Measurements from ENCODE around the gene KLHDC8B.

The KLHDC8B gene

GRCh38 chr3:49161808-49162530 is 9.4 kb upstream of the KLHDC8B start:
- TF ChIP-seq EZH2 (optimal IDR thresholded peaks at IDR 0.05; ENCODE audit: low read depth, low read length) (no peak), CTCF (IDR thresholded peaks at IDR 0.05; ENCODE audit: low read length) (no peak), EZH2phosphoT487 (IDR thresholded peaks at IDR 0.05; ENCODE audit: low read length) (no peak)
- H3K4me1 ChIP-seq (ENCODE audit: low read length): peaks cover 5% of the 10 kb centered on the region; the same call in 1 of the 2 replicates
- no peak overlapping the region for H3K4me2 ChIP-seq (ENCODE audit: low read depth, low read length)
- DNase-seq: no peak
- no peak overlapping the region for H3K27ac ChIP-seq (ENCODE audit: low read length)
- no peaks in the 10 kb centered on the region for H3K27me3 ChIP-seq (replicated peaks; ENCODE audit: insufficient read depth, low read length)
- peaks cover 15% of the 10 kb centered on the region for H3K79me2 ChIP-seq (ENCODE audit: low read length)
- H3K9me3 ChIP-seq (replicated peaks; ENCODE audit: insufficient read depth, low read length): no peaks in the 10 kb centered on the region
- H2AFZ ChIP-seq (ENCODE audit: low read length): no peak overlapping the region
- H3K4me3 ChIP-seq (ENCODE audit: low read length): no peak overlapping the region
- H3K9ac ChIP-seq (ENCODE audit: low read length): no peak overlapping the region
- 0 out of 2 replicates have a peak, but pooled peaks cover 3% of the 10 kb centered on the region for H3F3A ChIP-seq (ENCODE audit: insufficient read depth, low read length)
- H3K36me3 ChIP-seq (replicated peaks; ENCODE audit: insufficient read depth, low read length): no peaks in the 10 kb centered on the region; the same call in 1 of the 2 replicates
- H3K9me2 ChIP-seq (replicated peaks; ENCODE audit: insufficient read depth, low read length): no peaks in the 10 kb centered on the region
- H4K20me1 ChIP-seq (ENCODE audit: insufficient read depth, low read length): no peaks in the 10 kb centered on the region

GRCh38 chr3:49162751-49163419 is 8.5 kb upstream of the KLHDC8B start:
- no peak overlapping the region for H3K27ac ChIP-seq (ENCODE audit: low read length)
- no peaks in the 10 kb centered on the region; the same call in 1 of the 2 replicates for H3K36me3 ChIP-seq (replicated peaks; ENCODE audit: insufficient read depth, low read length)
- H4K20me1 ChIP-seq (ENCODE audit: insufficient read depth, low read length): no peaks in the 10 kb centered on the region
- H3K9me2 ChIP-seq (replicated peaks; ENCODE audit: insufficient read depth, low read length): no peaks in the 10 kb centered on the region
- peaks cover 15% of the 10 kb centered on the region for H3K79me2 ChIP-seq (ENCODE audit: low read length)
- no peak overlapping the region for H3K4me2 ChIP-seq (ENCODE audit: low read depth, low read length)
- TF ChIP-seq CTCF (IDR thresholded peaks at IDR 0.05; ENCODE audit: low read length): no peak
- no peak for TF ChIP-seq EZH2phosphoT487 (IDR thresholded peaks at IDR 0.05; ENCODE audit: low read length)
- no peak for TF ChIP-seq EZH2 (optimal IDR thresholded peaks at IDR 0.05; ENCODE audit: low read depth, low read length)
- H3F3A ChIP-seq (ENCODE audit: insufficient read depth, low read length): 0 out of 2 replicates have a peak, but pooled peaks cover 3% of the 10 kb centered on the region
- no peak for DNase-seq
- H2AFZ ChIP-seq (ENCODE audit: low read length): no peak overlapping the region
- no peak overlapping the region for H3K4me3 ChIP-seq (ENCODE audit: low read length)
- no peak overlapping the region for H3K9ac ChIP-seq (ENCODE audit: low read length)
- H3K9me3 ChIP-seq (replicated peaks; ENCODE audit: insufficient read depth, low read length): no peaks in the 10 kb centered on the region
- H3K4me1 ChIP-seq (ENCODE audit: low read length): peaks cover 5% of the 10 kb centered on the region; the same call in 1 of the 2 replicates
- H3K27me3 ChIP-seq (replicated peaks; ENCODE audit: insufficient read depth, low read length): no peaks in the 10 kb centered on the region

GRCh38 chr3:49163609-49164008 is 7.8 kb upstream of the KLHDC8B start:
- no peaks in the 10 kb centered on the region for H3K9me3 ChIP-seq (replicated peaks; ENCODE audit: insufficient read depth, low read length)
- H3K4me3 ChIP-seq (ENCODE audit: low read length): no peak overlapping the region
- peaks cover 5% of the 10 kb centered on the region; the same call in 1 of the 2 replicates for H3K4me1 ChIP-seq (ENCODE audit: low read length)
- no peaks in the 10 kb centered on the region for H3K27me3 ChIP-seq (replicated peaks; ENCODE audit: insufficient read depth, low read length)
- H2AFZ ChIP-seq (ENCODE audit: low read length): no peak overlapping the region
- H4K20me1 ChIP-seq (ENCODE audit: insufficient read depth, low read length): no peaks in the 10 kb centered on the region
- H3K36me3 ChIP-seq (replicated peaks; ENCODE audit: insufficient read depth, low read length): no peaks in the 10 kb centered on the region; the same call in 1 of the 2 replicates
- no peak overlapping the region for H3K27ac ChIP-seq (ENCODE audit: low read length)
- H3K4me2 ChIP-seq (ENCODE audit: low read depth, low read length): no peak overlapping the region
- no peaks in the 10 kb centered on the region for H3K9me2 ChIP-seq (replicated peaks; ENCODE audit: insufficient read depth, low read length)
- no peak for TF ChIP-seq CTCF (IDR thresholded peaks at IDR 0.05; ENCODE audit: low read length)
- no peak for TF ChIP-seq EZH2phosphoT487 (IDR thresholded peaks at IDR 0.05; ENCODE audit: low read length)
- TF ChIP-seq EZH2 (optimal IDR thresholded peaks at IDR 0.05; ENCODE audit: low read depth, low read length): no peak
- H3F3A ChIP-seq (ENCODE audit: insufficient read depth, low read length): 0 out of 2 replicates have a peak, but pooled peaks cover 3% of the 10 kb centered on the region
- no peak overlapping the region for H3K9ac ChIP-seq (ENCODE audit: low read length)
- no peak for DNase-seq
- H3K79me2 ChIP-seq (ENCODE audit: low read length): peaks cover 15% of the 10 kb centered on the region

All from MM.1S (cell line).